K562 (cell line): ENCODE measurements around the gene RPS6KA2. TPM values are rescaled to one million over a fixed set of nuclear protein-coding genes. Genes with fewer than 3 reads are reported as not detected.
A peak's percentile ranks its signal among the peaks of the same experiment; 100 is the strongest.

Experiments used
- ATAC-seq: fragments of 200-7000 bp; cut with Tn5 transposase; 3 replicates; pipeline ENCODE4 v1.9.1; 2020; ENCODE audit warnings: moderate library complexity
- BruUV-seq: library from RNA; stranded (reverse); fragments of 400-500 nt; replicated peaks from 2 replicates; lab custom pipeline; 2021; lab: Mats Ljungman, UMichigan
- CTCF ChIA-PET: fragments of 300-600 bp; formaldehyde crosslinking; extraction: SDS; loops from one replicate; lab custom pipeline; 2021; ENCODE audit warnings: low intra/inter-chr PET ratio; lab: Yijun Ruan, JAX
- POLR2A ChIA-PET: fragments of 300-600, 350-650 bp; sonication (Branson Sonifier 250); formaldehyde crosslinking; extraction: SDS; loops from one replicate; lab custom pipeline; 2021; ENCODE audit warnings: antibody characterized with exemption, inconsistent platforms; lab: Yijun Ruan, JAX
- DNase-seq, 4 experiments: peaks; one replicate each; pipeline versions ENCODE4 v3.0.0 to v3.0.0-alpha.2; 2011 to 2018; ENCODE audit warnings: low spot score in 3 of 4, mixed read lengths in 3 of 4; ENCODE audit errors: extremely low read depth in 1 of 4
- FAIRE-seq: peaks from 2 replicates; lab custom pipeline; 2011; peaks lifted over from hg19 to GRCh38; lab: Jason Lieb, UNC
- H2AFZ ChIP-seq: 2 replicates; pipeline ENCODE4 v1.6.0; 2011; ENCODE audit warnings: low read depth, low read length, control low read depth, inconsistent platforms
- H3K27ac ChIP-seq: fragments of 200-600 bp; 3 replicates; pipeline ENCODE4 v1.8.0; 2011; ENCODE audit warnings: low read depth, mild to moderate bottlenecking, control low read depth, inconsistent platforms, low read length, moderate library complexity, mixed read lengths; ENCODE audit errors: extremely low read depth
- H3K27me3 ChIP-seq, 2 experiments: fragments of 300-600 bp in 1 of 2; 2 replicates in 1 of 2; 3 replicates in 1 of 2; pipeline versions ENCODE4 v1.6.0 to v1.8.0; 2011; ENCODE audit warnings: inconsistent platforms in 2 of 2, low read length in 2 of 2, mild to moderate bottlenecking in 1 of 2, mixed read lengths in 1 of 2, moderate library complexity in 1 of 2; ENCODE audit not compliant: control insufficient read depth in 2 of 2, insufficient read depth in 2 of 2
- H3K36me3 ChIP-seq: fragments of 300-600 bp; 3 replicates; pipeline ENCODE4 v1.8.0; 2011; ENCODE audit warnings: mild to moderate bottlenecking, low read length, inconsistent platforms; ENCODE audit not compliant: control insufficient read depth, insufficient read depth
- H3K4me1 ChIP-seq, 2 experiments: fragments of 200-600 bp in 1 of 2; replicated peaks in 1 of 2; 2 replicates in 1 of 2; 3 replicates in 1 of 2; pipeline versions ENCODE4 v1.5.1 to v1.8.0; 2011; ENCODE audit warnings: inconsistent platforms in 2 of 2, low read length in 2 of 2, mild to moderate bottlenecking in 1 of 2, mixed read lengths in 1 of 2, moderate library complexity in 1 of 2; ENCODE audit not compliant: control insufficient read depth in 2 of 2, insufficient read depth in 2 of 2
- H3K4me2 ChIP-seq: 2 replicates; pipeline ENCODE4 v1.6.1; 2011; ENCODE audit warnings: low read length, control low read depth, inconsistent platforms, mixed read lengths; ENCODE audit not compliant: insufficient read depth
- H3K4me3 ChIP-seq: fragments of 200-600 bp; sonication (generic), shearing (Covaris generic); 2 replicates; pipeline ENCODE4 v1.5.1; 2016; ENCODE audit warnings: control low read depth, inconsistent platforms
- H3K79me2 ChIP-seq: fragments of 200-600 bp; 3 replicates; pipeline ENCODE4 v1.8.0; 2011; ENCODE audit warnings: low read length, inconsistent platforms; ENCODE audit not compliant: control insufficient read depth, insufficient read depth
- H3K9ac ChIP-seq, 2 experiments: 2 replicates each; pipeline versions ENCODE4 v1.6.0 to v1.6.1; 2011; ENCODE audit warnings: low read depth in 2 of 2, low read length in 2 of 2, control low read depth in 1 of 2, inconsistent platforms in 1 of 2, mild to moderate bottlenecking in 1 of 2, mixed read lengths in 1 of 2; ENCODE audit not compliant: insufficient read depth in 1 of 2
- H3K9me1 ChIP-seq: one replicate; pipeline ENCODE4 v1.6.0; 2011; ENCODE audit warnings: inconsistent platforms, mild to moderate bottlenecking, low read length, moderate library complexity; ENCODE audit not compliant: control insufficient read depth, insufficient read depth
- H3K9me3 ChIP-seq: replicated peaks from 2 replicates; pipeline ENCODE4 v1.5.1; 2011; ENCODE audit warnings: low read depth, low read length, inconsistent platforms; ENCODE audit not compliant: control insufficient read depth, insufficient read depth
- H4K20me1 ChIP-seq: replicated peaks from 2 replicates; pipeline ENCODE4 v1.6.1; 2011; ENCODE audit warnings: low read length, inconsistent platforms, mixed read lengths; ENCODE audit not compliant: control insufficient read depth, insufficient read depth
- KHSRP ChIP-seq: fragments of 450-650 bp; IDR thresholded peaks from 2 replicates; pipeline ENCODE4 v1.6.1; 2017
- SPI1 ChIP-seq: IDR thresholded peaks from 2 replicates; pipeline ENCODE4 v1.6.1; 2011; ENCODE audit warnings: low read depth, low read length, control low read depth, borderline replicate concordance
- ZBTB11 ChIP-seq, 3 experiments: fragments of 200-800 bp in 1 of 3; fragments of 250-450 bp in 1 of 3; fragments of 450-650 bp in 1 of 3; sonication (Bioruptor Pico) in 1 of 3; sonication (Bioruptor generic) in 1 of 3; formaldehyde crosslinking in 1 of 3; IDR thresholded peaks; 2 replicates each; pipeline versions ENCODE4 v1.6.1 to v1.8.0; 2016 to 2022; ENCODE audit warnings: mild to moderate bottlenecking in 2 of 3, missing genetic modification characterization in 2 of 3, missing compliant biosample characterization in 1 of 3, moderate library complexity in 1 of 3
- ZNF431 ChIP-seq: sonication (generic); formaldehyde crosslinking; IDR thresholded peaks from 2 replicates; pipeline ENCODE4 v1.8.0; 2022; ENCODE audit warnings: mild to moderate bottlenecking, missing genetic modification reagents
- ZNF780A ChIP-seq: fragments of 250-450 bp; sonication (Bioruptor Pico); IDR thresholded peaks from 2 replicates; pipeline ENCODE4 v1.5.0; 2021; ENCODE audit warnings: mild to moderate bottlenecking
- WGBS: fragments of 100-300 bp; shearing (Covaris generic); methylation state at CpG from one replicate; pipeline ENCODE4 v1.1.6; 2016; ENCODE audit warnings: low coverage, mixed read lengths; ENCODE audit not compliant: insufficient coverage; ENCODE audit errors: missing lambda C conversion rate; 5-methylcytosine and 5-hydroxymethylcytosine counted together
- in situ Hi-C: fragments of 300-500 bp; cut with MboI; formaldehyde crosslinking; loops from 4 replicates; pipeline ENCODE4 v1.15.0; 2018; ENCODE audit warnings: inconsistent platforms, mixed read lengths
- intact Hi-C: fragments of 100-400 bp; cut with micrococcal nuclease; formaldehyde crosslinking; loops from 2 replicates; pipeline ENCODE4 v1.14.2; 2022
- polyA plus RNA-seq, 8 experiments: library from polyadenylated mRNA; depleted of rRNA in 4 of 8; stranded (reverse) in 5 of 8; unstranded in 3 of 8; fragments of >200 nt; fragmentation: Nextera tagmentation in 2 of 8; fragmentation: Illumina TruSeq in 1 of 8; extraction: Ambion mirVana in 2 of 8; extraction: Trizol in 1 of 8; gene quantifications; 2 replicates each; pipeline versions ENCODE4 v1.2.1 to v1.2.3, GENCODE V29; 2011 to 2014; ENCODE audit warnings: inconsistent platforms in 1 of 8, missing spikeins in 1 of 8
- total RNA-seq, 7 experiments: library from RNA; depleted of rRNA in 6 of 7; stranded (reverse); fragments of >200 nt in 6 of 7; fragmentation: Illumina TruSeq in 2 of 7; extraction: Trizol in 2 of 7; gene quantifications; 2 replicates each; pipeline versions ENCODE4 v1.2.1 to v1.2.3, GENCODE V29; 2011 to 2021; ENCODE audit warnings: low replicate concordance in 1 of 7

Gene RPS6KA2
- total and polyA plus RNA-seq, 9 of the 15 experiments (the other 6 are each of a cell fraction or from before 2014, with no cell fraction given): 0.29 to 1.00 (median 0.53) TPM

GRCh38 chr6:166463359-166464067 is 163.5 kb downstream of the RPS6KA2 start:
- FAIRE-seq (no peak), ATAC-seq (no peak), DNase-seq (no peak)
- Histone ChIP-seq H3K4me3 (no peak overlapping the region), H3K79me2 (no peaks in the 10 kb centered on the region), H3K4me1 (peaks cover 0 to 3% of the 10 kb centered on the region in 2 experiments; a peak in 1 of 5 replicates), H3K9me3 (no peaks in the 10 kb centered on the region), H3K27ac (no peak overlapping the region), H3K9me1 (no peaks in the 10 kb centered on the region), H3K9ac (no peak overlapping the region), H3K36me3 (no peaks in the 10 kb centered on the region), H3K4me2 (no peak overlapping the region), H3K27me3 (peaks cover 48 to 74% of the 10 kb centered on the region in 2 experiments), H4K20me1 (0 out of 2 replicates have a peak, but pooled peaks cover 5% of the 10 kb centered on the region), H2AFZ (no peak overlapping the region)
- 2% methylated on average over 23 of the region's 23 CpGs for WGBS
- no TSS peak for BruUV-seq
- ChIA-PET CTCF (no interaction called here), POLR2A (interaction anchor here (0.6 kb wide), 1 partner anchor 19 kb away, joined by 3 read pairs; no protein-coding TSS in a partner anchor)
- TF ChIP-seq ZNF431: no peak
- TF ChIP-seq SPI1: peak; percentile 33; the same call in 1 of the 2 replicates
- TF ChIP-seq KHSRP: no peak
- no peak for TF ChIP-seq ZNF780A
- TF ChIP-seq ZBTB11 (CRISPR knock-in tag; IDR thresholded peaks at IDR 0.05): no peak
- in situ Hi-C loops: no loop called here
- intact Hi-C loops: no loop called here
